Measurements from ENCODE around the gene CHST15. TPM values are rescaled to one million over a fixed set of nuclear protein-coding genes. Genes with fewer than 3 reads are reported as not detected.

Gene CHST15
- total RNA-seq, 4 donors from 2014 or later: 43.2 to 104 (median 81.5) TPM

- H3K9me3 ChIP-seq: no peaks in the 10 kb centered on the region
- TF ChIP-seq CTCF (IDR thresholded peaks at IDR 0.05): no peak
- TF ChIP-seq POLR2A (IDR thresholded peaks at IDR 0.05): no peak
- no peak overlapping the region for H3K27ac ChIP-seq
- intact Hi-C loops (cut with DNase I): no loop called here
- DNase-seq: no peak
- no peaks in the 10 kb centered on the region for H3K4me1 ChIP-seq
- H3K27me3 ChIP-seq: no peaks in the 10 kb centered on the region
- WGBS, 2 donors: 84 to 85% methylated on average over 9 to 10 of the region's 10 CpGs
- peaks cover 6 to 22% of the 10 kb centered on the region in 2 donors for H3K36me3 ChIP-seq
- no peak overlapping the region for H3K4me3 ChIP-seq (replicated peaks in 1 of 3)
Measured at GRCh38 chr10:124026589-124026939, 66.8 kb downstream of the CHST15 start.

GRCh38 chr10:124025660-124026588, 67.5 kb downstream of the CHST15 start:
- Histone ChIP-seq H3K27me3 (no peaks in the 10 kb centered on the region), H3K4me3 (replicated peaks in 1 of 3) (no peak overlapping the region), H3K4me1 (no peaks in the 10 kb centered on the region), H3K36me3 (peaks cover 7 to 22% of the 10 kb centered on the region in 2 donors), H3K9me3 (no peaks in the 10 kb centered on the region), H3K27ac (no peak overlapping the region)
- intact Hi-C loops (cut with DNase I): no loop called here
- WGBS, 2 donors: 85 to 86% methylated on average over 13 of the region's 13 CpGs
- no peak for DNase-seq
- TF ChIP-seq CTCF (IDR thresholded peaks at IDR 0.05): no peak
- no peak for TF ChIP-seq POLR2A (IDR thresholded peaks at IDR 0.05)

GRCh38 chr10:124025152-124025551, 68.2 kb downstream of the CHST15 start:
- Histone ChIP-seq H3K4me3 (replicated peaks in 1 of 3) (no peak overlapping the region), H3K36me3 (peaks cover 11 to 27% of the 10 kb centered on the region in 2 donors), H3K27ac (no peak overlapping the region), H3K9me3 (no peaks in the 10 kb centered on the region), H3K4me1 (no peaks in the 10 kb centered on the region), H3K27me3 (no peaks in the 10 kb centered on the region)
- intact Hi-C loops (cut with DNase I): no loop called here
- TF ChIP-seq CTCF (IDR thresholded peaks at IDR 0.05) (no peak), POLR2A (IDR thresholded peaks at IDR 0.05) (no peak)
- no peak for DNase-seq
- WGBS, 2 donors: 77 to 79% methylated on average over 5 of the region's 5 CpGs

- no peak for DNase-seq
- no peak overlapping the region for H3K4me3 ChIP-seq (replicated peaks in 1 of 3)
- no peaks in the 10 kb centered on the region for H3K9me3 ChIP-seq
- no peaks in the 10 kb centered on the region for H3K4me1 ChIP-seq
- peaks cover 25 to 34% of the 10 kb centered on the region in 2 donors for H3K36me3 ChIP-seq
- 84 to 87% methylated on average over 8 of the region's 8 CpGs for WGBS, 2 donors
- intact Hi-C loops (cut with DNase I): no loop called here
- TF ChIP-seq POLR2A (IDR thresholded peaks at IDR 0.05) (no peak), CTCF (IDR thresholded peaks at IDR 0.05) (no peak)
- H3K27ac ChIP-seq: no peak overlapping the region
- no peaks in the 10 kb centered on the region for H3K27me3 ChIP-seq
Measured at GRCh38 chr10:124022066-124022465, 71.3 kb downstream of the CHST15 start.
